Kidney capillary endothelial cell (primary cell): Measurements from ENCODE around the gene NRCAM.

Source experiments
- DNase-seq: peaks from one replicate; pipeline ENCODE4 v3.0.0-alpha.2; 2018; ENCODE audit warnings: low spot score

NRCAM gene

GRCh38 chr7:108424013-108424412 lies 32.2 kb downstream of the NRCAM start:
- no peak for DNase-seq

GRCh38 chr7:108423089-108423989 lies 32.9 kb downstream of the NRCAM start:
- no peak for DNase-seq

- DNase-seq, result no peak
These were observed 34.4 kb downstream of the NRCAM start for GRCh38 chr7:108421720-108422331.

DNA sequence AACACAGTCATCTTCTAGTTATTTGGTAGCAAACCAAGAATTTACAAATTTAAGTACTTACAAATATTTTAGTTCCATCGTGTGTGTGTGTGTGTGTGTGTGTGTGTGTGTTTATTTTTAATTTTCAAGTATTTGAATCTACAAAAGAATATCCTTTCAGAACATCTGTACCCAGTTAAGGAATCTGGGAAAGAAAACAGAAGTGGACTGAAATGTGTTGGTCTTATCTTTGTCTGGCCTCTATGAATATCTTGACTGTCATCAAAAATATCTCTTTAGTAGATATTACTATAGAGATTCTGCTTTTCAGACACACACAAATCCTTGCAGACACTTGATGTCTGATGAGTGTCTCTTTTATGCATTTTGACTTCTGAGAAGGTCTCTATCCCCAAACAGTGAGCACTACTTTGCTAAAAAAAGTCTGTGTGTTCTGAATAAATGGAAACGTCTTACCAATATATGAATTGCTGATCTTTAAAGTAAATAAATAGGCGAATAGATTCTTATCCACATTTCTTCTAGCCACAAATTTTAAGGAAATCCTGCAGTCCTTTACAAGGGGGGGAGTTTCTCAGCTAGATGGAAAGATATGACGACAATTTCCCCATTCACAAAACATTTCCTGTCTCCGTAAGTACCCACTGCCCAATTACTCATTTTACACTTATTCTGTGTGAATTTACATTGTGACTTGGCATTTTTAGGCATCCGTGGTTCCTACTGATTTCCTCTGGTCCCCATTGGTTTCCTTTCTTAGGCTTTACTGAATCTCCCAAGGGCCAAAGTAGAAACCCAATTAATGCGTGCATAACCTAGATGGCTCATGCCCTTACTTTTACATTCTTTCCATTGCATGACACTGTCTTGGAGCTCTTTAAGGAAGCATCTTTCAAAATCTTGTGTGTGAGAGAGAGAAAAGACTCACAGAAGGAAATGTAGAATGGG lies 36.0 kb downstream of the NRCAM start:
- DNase-seq, result peak; percentile 85

DNA sequence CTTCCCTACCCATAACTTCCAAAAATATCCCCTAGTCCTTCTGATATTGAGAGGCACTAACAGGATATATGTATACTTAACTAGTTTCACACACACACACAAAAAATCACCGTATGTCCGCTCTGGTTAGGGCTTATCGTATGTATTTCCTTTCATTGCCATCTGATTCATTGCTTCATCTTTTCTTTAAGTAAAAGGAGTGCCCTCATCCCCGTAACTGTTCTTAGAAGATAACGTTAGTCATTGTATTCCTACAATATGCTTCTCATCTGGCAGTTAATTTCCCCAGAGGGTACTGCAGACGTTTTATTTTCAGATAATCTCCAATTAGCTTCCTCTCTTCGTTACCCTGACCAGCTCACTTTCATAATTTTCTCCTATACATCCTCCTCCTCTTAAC lies 37.3 kb downstream of the NRCAM start:
- DNase-seq, result peak; percentile 33

DNA sequence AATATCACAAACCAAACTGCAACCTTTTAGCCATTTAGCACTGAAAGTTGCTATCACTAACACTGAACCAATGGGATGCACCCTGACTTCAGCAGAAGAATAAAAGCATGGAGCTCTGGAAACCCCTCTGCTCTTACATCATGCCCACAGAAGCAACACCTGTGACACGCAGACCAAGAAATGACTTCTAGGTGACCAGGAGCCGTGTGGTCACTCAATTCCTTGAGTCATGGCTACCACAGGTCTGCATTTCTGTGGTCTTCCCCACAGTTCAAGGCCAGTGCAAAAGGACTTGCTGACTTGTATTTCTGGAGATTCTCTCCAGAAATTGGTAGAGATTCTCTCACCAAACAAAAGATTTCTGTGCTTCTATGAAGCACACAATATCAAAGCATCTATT lies 38.3 kb downstream of the NRCAM start:
- no peak for DNase-seq

DNA sequence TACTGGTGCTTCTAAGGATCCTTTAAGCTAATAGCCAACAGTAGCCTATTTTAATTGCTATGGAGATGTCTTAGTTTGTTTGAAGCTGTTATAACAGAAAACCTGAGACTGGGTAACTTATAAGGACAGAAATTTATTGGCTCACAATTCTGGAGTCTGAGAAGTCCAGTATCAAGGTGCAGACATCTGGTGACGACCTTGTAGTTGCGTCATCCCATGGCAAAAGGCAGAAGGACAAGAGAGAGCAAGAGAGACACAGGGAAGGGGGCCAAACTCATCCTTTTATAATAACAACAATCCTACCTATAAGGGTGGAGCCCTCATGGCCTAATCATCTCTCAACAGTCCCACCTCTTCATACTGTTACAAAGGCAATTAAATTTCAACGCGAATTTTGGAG lies 39.1 kb downstream of the NRCAM start:
- DNase-seq, result no peak

GRCh38 chr7:108415821-108416536 lies 40.3 kb downstream of the NRCAM start:
- DNase-seq, result peak; percentile 30

GRCh38 chr7:108415084-108415483 lies 41.2 kb downstream of the NRCAM start:
- no peak for DNase-seq

- DNase-seq, result peak; percentile 50
These were observed 42.3 kb downstream of the NRCAM start for GRCh38 chr7:108413782-108414492.

DNA sequence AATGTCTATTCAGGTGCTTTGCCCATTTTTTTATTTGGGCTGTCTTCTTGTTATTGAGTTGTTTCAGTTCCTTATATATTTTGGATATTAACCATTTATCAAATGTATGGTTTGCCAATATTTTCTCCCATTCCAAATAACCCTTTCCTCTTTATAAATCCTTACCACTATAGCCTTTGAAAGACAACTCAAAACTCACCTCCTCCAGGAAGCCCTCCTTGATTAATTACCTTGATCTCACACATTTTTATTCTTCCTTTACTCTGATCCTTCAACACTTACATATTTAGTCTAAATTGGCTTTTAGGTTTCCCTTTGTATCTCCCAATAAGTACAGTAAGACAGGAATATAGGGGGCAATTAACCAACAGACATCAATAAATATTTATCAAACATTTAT lies 42.9 kb downstream of the NRCAM start:
- no peak for DNase-seq

GRCh38 chr7:108409146-108409545 lies 47.1 kb downstream of the NRCAM start:
- DNase-seq, result no peak

- no peak for DNase-seq
These were observed 47.8 kb downstream of the NRCAM start for GRCh38 chr7:108408296-108408991.

- no peak for DNase-seq
These were observed 48.6 kb downstream of the NRCAM start for GRCh38 chr7:108407676-108408075.

- DNase-seq, result no peak
These were observed 49.9 kb downstream of the NRCAM start for GRCh38 chr7:108406222-108406890.

DNA sequence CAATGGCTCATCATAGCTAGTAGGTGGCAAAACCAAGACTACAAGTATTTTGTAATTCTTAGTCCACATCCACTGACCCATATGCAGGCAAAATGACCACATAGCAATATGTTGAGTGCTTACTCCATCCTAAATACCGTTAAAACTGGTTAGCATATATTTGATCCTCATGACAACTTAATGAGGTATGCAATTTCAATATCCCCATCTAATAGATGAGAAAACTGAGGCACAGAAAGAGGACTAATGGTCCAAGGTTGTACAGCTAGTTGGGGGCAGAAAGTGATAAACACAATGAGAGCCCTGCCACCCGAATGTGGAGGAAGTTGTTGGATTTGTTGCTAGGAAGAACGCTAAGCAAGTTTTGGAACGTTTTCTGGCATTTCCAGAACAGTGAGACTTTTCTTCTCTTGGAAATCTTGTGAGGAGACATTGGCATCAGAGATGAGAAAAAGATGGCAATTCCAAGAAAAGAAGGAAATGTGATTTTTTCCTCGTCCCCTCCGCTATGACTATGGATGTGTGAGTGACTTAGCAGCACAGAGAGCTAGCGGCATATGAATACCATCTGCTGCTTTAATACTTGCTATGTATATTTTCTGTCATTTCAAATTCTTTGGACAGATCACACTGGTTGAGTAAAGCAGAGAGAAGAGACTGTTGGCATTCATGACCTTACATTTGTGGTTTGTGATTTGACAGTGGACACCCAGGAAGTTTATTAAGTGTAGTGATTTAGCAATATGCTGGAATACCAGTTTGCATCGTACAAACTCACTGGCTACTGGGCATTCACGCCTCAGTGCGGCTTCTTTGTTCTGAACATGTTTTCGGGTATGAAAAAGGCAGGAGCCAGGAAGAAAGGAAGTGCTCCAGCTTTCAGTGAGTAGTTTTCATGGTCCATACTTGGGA lies 51.5 kb downstream of the NRCAM start:
- DNase-seq, result no peak

- no peak for DNase-seq
These were observed 52.5 kb downstream of the NRCAM start for GRCh38 chr7:108403597-108404217.

GRCh38 chr7:108402865-108403264 lies 53.4 kb downstream of the NRCAM start:
- no peak for DNase-seq
